HG03342 (cell line): ENCODE results near the gene ABHD5.

Experiments used
- ATAC-seq: cut with Tn5 transposase; IDR thresholded peaks from one replicate; pipeline ENCODE4 v1.9.1; 2021; ENCODE audit warnings: mild to moderate bottlenecking, moderate library complexity; ENCODE audit not compliant: unreplicated experiment

ABHD5 gene

DNA sequence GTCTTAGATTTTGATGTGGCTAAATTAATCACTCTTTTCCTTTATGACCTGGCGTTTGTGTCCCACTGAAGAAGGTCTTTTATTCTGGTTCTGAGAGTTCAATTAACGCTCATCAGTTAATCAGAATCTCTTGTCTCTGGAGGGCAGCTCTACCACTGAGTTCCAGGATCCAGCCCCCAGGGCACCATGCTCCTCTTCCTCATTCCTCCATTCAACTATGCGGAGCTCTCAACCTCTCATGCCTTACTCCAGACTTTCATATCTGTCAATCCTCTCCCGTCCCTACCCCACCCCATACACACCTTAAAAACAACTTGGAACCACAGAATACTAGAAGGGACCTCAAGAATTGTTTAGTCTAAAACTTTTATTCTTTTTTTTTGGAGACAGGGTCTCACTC is 4.8 kb upstream of the ABHD5 start:
- ATAC-seq, result no peak

DNA sequence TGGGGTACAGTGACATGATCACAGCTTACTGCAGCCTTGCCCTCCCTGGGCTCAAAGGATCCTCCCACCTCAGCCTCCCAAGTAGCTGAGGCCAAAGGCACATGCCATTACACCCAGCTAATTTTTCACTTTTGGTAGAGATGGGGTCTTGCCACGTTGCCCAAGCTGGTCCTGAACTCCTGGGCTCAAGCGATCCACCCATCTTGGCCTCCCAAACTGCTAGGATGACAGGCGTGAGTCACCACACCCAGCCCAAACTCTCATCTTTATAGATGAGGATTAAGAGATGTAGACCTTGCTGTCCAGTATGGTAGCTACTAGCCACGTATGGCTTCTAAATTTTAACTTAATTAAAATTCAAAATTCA is 4.4 kb upstream of the ABHD5 start:
- no peak for ATAC-seq

DNA sequence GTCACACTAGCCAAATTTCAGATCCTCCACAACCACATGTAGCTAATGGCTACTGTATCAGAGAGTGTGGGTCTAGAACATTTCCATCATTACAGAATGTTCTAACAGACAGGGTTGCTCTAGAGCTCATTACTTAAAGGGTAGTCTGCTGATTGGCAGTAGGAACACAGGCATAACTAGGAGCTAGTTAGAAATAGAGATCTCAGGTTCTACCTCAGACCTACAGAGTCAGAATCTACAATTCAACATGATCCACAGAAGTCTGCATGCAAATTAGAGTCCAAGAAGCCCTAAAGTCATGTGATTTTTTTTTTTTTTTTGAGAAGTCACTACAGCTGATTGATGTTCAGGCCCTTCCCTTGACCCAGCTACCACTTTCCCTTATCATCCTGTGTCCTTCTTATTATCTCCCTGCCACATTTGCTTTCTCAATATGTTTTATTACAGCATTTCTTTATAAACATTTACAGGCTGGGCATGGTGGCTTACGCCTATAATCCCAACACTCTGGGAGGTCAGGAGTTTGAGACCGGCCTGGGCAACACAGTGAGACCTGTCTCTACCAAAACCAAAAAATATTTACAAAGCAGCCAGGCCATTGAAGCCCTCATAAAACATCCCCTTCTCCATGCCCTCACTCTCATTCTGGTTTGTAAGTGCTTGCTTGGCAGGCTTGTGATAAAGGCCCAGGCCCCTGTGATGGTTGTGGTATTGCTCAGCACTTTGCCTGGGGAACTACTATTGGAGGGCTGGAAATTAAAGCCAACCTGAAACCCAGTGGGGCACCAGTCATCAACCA is 3.8 kb upstream of the ABHD5 start:
- ATAC-seq, result no peak

DNA sequence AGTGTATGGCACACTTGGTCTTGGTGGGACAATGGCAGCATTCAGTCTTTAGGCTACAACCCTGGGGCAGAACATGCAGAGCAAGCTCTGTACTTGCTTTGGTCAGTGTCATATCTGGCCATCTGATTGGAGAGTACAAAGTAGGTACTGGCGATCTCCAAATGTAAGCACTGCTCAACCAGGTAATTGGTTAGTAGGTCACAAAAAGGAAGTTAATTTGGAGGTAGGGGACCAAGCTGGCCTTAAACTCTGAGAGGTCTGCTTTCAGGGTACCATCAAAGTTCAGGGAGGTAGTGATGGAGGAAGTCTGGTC is 3.3 kb upstream of the ABHD5 start:
- ATAC-seq, result no peak

DNA sequence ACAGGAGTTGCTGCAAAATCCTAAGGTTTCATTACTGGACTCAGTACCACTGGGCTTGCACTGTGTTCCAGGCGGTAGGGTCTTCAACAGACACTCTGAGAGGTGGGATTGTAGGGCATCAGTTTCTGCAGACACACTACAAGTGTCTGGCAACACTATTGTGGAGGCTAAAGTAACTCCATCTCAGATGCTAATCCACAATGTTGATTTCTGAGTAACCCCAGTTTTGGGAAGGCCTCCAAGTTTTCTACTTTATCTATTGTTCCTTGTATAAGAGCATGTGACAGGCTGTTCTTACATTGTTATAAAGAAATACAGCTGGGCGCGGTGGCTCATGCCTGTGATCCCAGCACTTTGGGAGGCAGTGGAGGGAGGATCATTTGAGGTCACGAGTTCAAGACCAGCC is 2.5 kb upstream of the ABHD5 start:
- no peak for ATAC-seq

- no peak for ATAC-seq
Observed at GRCh38 chr3:43689166-43689565, 1.6 kb upstream of the ABHD5 start.

GRCh38 chr3:43689766-43690399 is 855 bp upstream of the ABHD5 start:
- no peak for ATAC-seq

DNA sequence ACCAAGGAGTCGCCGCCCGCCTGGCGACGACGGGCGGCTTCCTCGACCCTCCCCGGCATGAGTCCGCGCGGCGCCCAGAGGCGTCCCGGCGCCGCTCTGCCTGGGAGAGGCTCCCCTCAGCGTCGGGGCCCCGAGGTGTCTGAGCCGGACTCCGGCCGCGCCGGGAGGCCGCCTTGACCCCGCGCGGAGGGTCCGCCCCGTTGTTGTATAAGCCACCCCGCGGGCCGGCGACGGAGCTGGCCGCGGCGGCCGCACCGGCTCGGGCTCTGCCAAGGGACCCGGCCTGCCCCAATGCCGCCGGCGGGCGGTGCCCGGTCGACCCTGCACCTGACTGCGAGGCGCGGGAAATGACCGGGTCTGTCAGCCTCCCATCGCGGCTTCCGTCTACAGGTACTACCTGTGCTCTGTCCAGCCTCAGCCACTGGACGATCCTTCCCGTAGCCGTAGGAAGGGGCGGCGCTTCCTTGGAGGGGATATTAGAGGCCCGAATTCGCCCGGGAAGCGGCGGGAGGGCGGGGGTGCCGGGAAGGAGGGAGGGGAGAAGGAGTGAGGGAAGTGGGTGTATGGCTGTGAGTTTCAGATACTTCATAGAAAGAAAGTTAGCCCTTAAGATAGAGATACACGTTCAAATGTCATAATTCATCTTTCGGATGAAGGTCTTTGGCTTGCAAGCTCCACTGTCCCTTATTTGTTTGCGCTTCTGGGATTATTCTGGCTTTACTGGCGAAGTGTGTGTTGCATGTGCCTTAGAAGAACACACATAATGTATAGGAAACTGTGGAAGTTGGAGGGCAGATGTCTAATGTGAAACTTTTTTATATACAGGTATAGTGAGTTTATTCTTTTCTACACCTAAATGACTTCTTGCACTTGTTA is 620 bp downstream of the ABHD5 start:
- peak; percentile 37 for ATAC-seq

DNA sequence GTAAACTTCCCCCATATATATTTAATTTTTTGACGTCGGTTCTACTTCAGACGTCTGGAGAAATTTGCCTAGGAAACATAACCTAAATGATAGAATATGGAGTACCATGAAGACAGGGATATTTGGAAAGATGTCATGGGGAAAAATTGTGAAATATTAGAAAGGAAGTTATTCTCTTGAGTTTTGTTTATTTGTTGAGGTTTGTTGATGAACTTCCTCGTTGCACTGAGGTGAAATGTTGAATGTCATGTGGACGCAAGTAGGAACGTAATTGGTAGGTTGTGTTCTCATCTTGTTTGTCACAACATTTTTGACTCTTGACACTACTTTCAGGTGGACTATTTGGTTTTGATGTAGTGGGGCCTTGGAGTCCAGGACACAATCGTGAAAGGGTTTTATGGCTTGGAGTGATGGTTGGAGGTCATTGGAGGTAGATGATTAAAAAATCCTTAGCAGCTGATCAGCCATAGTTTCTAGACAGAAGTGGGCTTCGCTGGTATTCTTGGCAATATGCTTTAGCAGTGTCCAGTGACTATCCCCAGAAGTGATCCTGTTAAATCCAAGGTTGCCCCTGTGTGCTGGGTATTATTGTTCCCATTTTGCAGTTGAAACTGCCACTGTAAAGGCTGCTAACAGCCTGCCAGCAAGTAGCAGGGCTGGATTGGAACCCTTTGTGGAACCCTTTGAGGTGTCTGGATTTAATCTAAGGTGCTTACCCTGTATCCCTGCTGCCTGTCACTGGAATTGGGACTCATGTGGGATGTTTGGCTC is 1.5 kb downstream of the ABHD5 start:
- ATAC-seq, result no peak

DNA sequence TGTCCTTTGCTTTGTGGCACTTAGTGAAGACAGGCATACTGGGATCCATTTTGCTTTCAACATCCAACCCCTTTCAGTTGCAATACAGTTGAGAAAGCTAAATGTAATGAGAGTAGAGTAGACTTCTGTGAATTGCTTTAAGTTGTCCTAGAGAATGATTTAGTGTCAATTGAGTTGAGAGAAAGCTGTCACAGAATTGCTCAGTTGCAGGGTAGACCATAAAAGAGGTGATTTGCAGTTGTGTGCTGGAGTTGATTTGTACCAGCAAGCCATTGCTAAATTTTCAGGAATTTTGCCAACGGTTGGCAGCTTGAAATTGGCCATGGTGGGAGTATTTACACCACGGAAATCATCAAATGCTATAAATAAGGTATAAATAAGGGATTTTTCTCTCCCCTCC is 2.2 kb downstream of the ABHD5 start:
- no peak for ATAC-seq

GRCh38 chr3:43693594-43693993 is 2.9 kb downstream of the ABHD5 start:
- no peak for ATAC-seq

DNA sequence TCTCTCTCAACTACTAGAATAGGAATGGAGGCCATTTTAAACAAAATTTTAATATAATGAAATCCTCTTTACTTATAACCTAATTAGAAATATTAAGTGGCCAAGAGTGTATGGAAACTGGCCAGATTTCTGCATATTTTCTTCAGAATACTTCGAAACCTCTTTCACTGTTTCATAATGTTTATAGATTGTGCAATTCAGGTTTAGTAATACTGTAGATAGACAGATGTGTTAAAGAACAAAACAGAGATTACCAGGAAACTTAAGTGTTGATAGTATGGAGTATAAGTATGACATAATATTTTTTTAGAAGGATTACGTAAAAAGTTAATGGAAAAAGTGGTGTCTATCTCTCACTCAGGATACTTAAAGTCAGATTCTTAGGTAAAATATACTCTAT is 4.7 kb downstream of the ABHD5 start:
- ATAC-seq, result no peak

DNA sequence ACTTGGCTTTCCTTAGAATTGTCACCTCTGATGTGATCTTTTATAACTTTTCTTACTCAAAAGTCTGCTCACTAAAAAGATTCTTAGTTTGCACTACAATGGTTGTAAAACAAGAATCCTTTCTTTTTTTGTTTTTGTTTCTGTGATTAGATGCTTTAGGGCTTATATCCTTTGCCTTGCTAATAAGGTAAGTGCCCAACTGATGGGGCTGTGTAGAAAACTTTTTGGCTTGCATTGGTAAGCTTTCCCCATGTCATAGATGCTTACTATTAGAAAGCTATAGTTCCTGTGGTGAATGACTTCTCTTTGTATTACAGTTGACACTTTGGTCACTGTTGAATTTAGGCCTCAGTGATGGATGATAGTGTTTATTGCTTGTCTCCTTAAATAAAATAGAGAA is 5.1 kb downstream of the ABHD5 start:
- ATAC-seq, result no peak

- no peak for ATAC-seq
Observed at GRCh38 chr3:43696441-43696840, 5.7 kb downstream of the ABHD5 start.

DNA sequence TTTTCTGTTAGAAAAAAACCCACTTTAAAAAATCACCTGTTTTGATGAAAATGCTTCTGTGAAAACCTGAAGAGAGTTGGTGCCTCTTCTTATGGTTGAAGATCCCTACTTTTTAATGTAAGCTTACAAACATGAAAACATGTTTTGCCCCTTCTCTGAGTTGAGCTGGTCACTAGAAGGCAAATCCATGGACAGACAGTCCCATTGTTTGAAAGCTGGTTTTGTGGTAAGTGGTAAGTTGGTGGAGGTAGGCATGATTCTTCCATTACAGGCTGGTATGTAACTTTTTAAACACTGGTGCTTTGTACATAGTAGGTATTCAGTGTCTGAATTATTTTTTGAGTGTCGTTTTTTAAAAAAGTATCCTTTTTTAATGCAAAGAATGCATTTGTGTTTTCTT is 6.1 kb downstream of the ABHD5 start:
- no peak for ATAC-seq

- ATAC-seq, result peak; percentile 72
Observed at GRCh38 chr3:43699864-43700263, 9.1 kb downstream of the ABHD5 start.

- ATAC-seq, result no peak
Observed at GRCh38 chr3:43704697-43705096, 14.0 kb downstream of the ABHD5 start.

GRCh38 chr3:43706342-43706741 is 15.6 kb downstream of the ABHD5 start:
- no peak for ATAC-seq

GRCh38 chr3:43707266-43707665 is 16.5 kb downstream of the ABHD5 start:
- ATAC-seq, result no peak

DNA sequence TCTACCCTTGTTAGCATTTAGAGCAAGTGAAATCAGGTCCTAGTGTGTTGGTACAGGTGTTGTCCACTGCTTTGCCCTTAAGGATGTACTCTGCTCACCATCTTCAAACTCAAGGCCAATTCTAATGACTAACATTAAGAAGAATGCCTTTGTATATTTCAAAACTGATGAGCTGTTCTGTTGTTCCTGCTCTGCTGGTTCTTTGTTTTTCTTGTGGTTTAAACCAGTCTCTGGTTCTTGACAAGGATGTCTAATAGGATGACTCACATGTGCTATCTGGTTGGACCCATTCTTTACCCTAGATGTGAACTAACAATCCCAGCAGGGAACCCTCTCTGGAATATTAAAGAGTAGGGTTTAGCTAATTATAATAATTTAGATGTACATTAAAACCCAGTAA is 17.3 kb downstream of the ABHD5 start:
- no peak for ATAC-seq

- ATAC-seq, result no peak
Observed at GRCh38 chr3:43709022-43709421, 18.3 kb downstream of the ABHD5 start.
